GM12864 (cell line): ENCODE measurements around the gene DNAJC11.

ENCODE experiments used
- DNase-seq: peaks from one replicate; pipeline ENCODE4 v3.0.0-alpha.2; 2011; ENCODE audit warnings: low read depth
- H3K4me3 ChIP-seq: 2 replicates; pipeline ENCODE4 v1.5.1; 2011; ENCODE audit warnings: mild to moderate bottlenecking, low read depth, low read length, control low read depth
- CTCF ChIP-seq: IDR thresholded peaks from 2 replicates; pipeline ENCODE4 v1.5.1; 2011; ENCODE audit warnings: low read depth, mild to moderate bottlenecking, moderate library complexity, low read length, control low read depth, inconsistent platforms; ENCODE audit errors: missing control alignments

The DNAJC11 gene

GRCh38 chr1:6631058-6631457 is 70.6 kb downstream of the DNAJC11 start:
- no peak overlapping the region for H3K4me3 ChIP-seq
- no peak for DNase-seq
- TF ChIP-seq CTCF: no peak

GRCh38 chr1:6630027-6630426 is 71.6 kb downstream of the DNAJC11 start:
- no peak for DNase-seq
- H3K4me3 ChIP-seq: no peak overlapping the region

GRCh38 chr1:6628971-6629479 is 72.6 kb downstream of the DNAJC11 start:
- no peak for TF ChIP-seq CTCF
- DNase-seq: no peak
- no peak overlapping the region for H3K4me3 ChIP-seq

More at GRCh38 chr1:6630027-6630426, 71.6 kb downstream of the DNAJC11 start:
- no peak for TF ChIP-seq CTCF

GRCh38 chr1:6627841-6628545 is 73.6 kb downstream of the DNAJC11 start:
- TF ChIP-seq CTCF: no peak
- no peak overlapping the region for H3K4me3 ChIP-seq
- DNase-seq: no peak

GRCh38 chr1:6627031-6627430 is 74.6 kb downstream of the DNAJC11 start:
- no peak for DNase-seq
- TF ChIP-seq CTCF: no peak
- H3K4me3 ChIP-seq: no peak overlapping the region

GRCh38 chr1:6625584-6626149 is 75.9 kb downstream of the DNAJC11 start:
- no peak for TF ChIP-seq CTCF
- H3K4me3 ChIP-seq: peak overlapping the region; percentile 82
- no peak for DNase-seq
